Testis (tissue), 3 donors: ENCODE results near the gene GNA12. TPM values are rescaled to one million over a fixed set of nuclear protein-coding genes. Genes with fewer than 3 reads are reported as not detected.

Experiments used
- DNase-seq: peaks from one replicate; pipeline ENCODE4 v3.0.0-alpha.2; 2019
- H3K27ac ChIP-seq, 2 donors: fragments of 200-600 bp; sonication (generic); one replicate each; pipeline ENCODE4 v1.5.1; 2019
- H3K27me3 ChIP-seq: fragments of 200-600 bp; sonication (generic); one replicate; pipeline ENCODE4 v1.5.1; 2019
- H3K36me3 ChIP-seq: fragments of 200-600 bp; sonication (generic); one replicate; pipeline ENCODE4 v1.5.1; 2017; ENCODE audit warnings: low read depth; ENCODE audit errors: missing control alignments
- H3K4me1 ChIP-seq: fragments of 200-600 bp; sonication (generic); one replicate; pipeline ENCODE4 v1.5.1; 2019
- H3K4me3 ChIP-seq, 2 donors: fragments of 200-600 bp; sonication (generic); one replicate each; pipeline ENCODE4 v1.5.1; 2017 to 2019
- H3K9me3 ChIP-seq: fragments of 200-600 bp; sonication (generic); one replicate; pipeline ENCODE4 v1.5.1; 2017
- CTCF ChIP-seq, 3 experiments: fragments of 450-650 bp in 2 of 3; fragments of 200-600 bp in 1 of 3; sonication (generic) in 1 of 3; IDR thresholded peaks; one replicate each; pipeline ENCODE4 v1.5.1; 2016 to 2019; ENCODE audit warnings: antibody characterized with exemption in 3 of 3, mild to moderate bottlenecking in 2 of 3, moderate library complexity in 1 of 3
- POLR2A ChIP-seq: fragments of 450-650 bp; IDR thresholded peaks from one replicate; pipeline ENCODE4 v1.6.1; 2017; ENCODE audit warnings: antibody characterized with exemption, mild to moderate bottlenecking, moderate library complexity
- WGBS, 2 donors: methylation state at CpG; one replicate each; pipeline ENCODE4 v1.1.5; 2018; 5-methylcytosine and 5-hydroxymethylcytosine counted together
- intact Hi-C: fragments of 100-400 bp; cut with DNase I; formaldehyde crosslinking; loops from one replicate; pipeline ENCODE4 v1.15.1; 2023; ENCODE audit warnings: low total_unique reads
- polyA plus RNA-seq: library from polyadenylated mRNA; stranded (reverse); fragments of 350-450 nt; fragmentation: Illumina TruSeq; extraction: RNeasy Lipid Tissue Mini Kit (QIAGEN cat#74804); gene quantifications from one replicate; pipeline ENCODE4 v1.2.3, GENCODE V29; 2014; ENCODE audit warnings: low read depth, low replicate concordance; ENCODE audit not compliant: insufficient read depth
- total RNA-seq, 2 donors: library from RNA; depleted of rRNA; stranded (reverse); fragments of >200 nt; gene quantifications; one replicate each; pipeline ENCODE4 v1.2.3, GENCODE V29; 2016

The GNA12 gene
- total and polyA plus RNA-seq, 3 donors from 2014 or later = 50.0 to 69.6 (median 53.2) TPM

DNA sequence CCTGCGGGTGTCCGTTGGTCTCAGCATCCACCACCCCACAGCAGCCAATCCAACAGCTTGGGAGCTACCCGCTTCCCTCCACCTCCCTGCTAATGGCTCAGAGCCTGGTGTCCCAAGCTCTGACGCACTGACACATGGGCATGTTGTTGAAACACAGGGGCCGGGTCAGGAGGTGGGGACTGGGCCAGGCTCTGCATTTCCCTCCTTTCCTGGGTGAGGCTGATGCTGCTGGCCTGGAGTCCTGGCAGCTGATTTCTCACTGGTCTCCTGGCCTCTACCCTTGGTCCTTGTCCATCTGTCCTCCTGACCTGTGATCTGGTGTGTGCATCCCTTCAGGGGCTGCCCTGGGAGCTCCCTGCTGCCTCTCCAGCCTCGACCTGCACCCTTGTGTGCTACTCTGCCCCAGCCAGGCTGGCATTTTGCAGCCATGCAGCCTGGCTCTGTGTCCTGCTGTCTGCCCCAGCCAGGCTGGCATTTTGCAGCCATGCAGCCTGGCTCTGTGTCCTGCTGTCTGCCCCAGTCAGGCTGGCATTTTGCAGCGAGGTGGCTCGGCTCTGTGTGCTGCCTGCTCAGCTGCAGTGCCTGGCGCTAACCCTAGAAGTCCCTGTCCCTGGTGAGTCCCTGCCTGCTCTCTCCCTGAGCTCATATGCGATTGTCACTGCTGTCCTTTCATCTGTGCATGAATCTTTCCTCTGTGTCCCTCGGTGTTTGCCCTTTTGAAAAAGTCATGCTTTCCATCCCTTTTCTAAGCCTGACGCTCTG is 142.1 kb downstream of the GNA12 start:
- H3K4me1 ChIP-seq = no peaks in the 10 kb centered on the region
- H3K9me3 ChIP-seq = no peaks in the 10 kb centered on the region
- H3K27ac ChIP-seq = no peak overlapping the region
- intact Hi-C loops = no loop called here
- WGBS, 2 donors = 65 to 88% methylated on average over 7 to 12 of the region's 12 CpGs
- TF ChIP-seq POLR2A (no peak), CTCF (IDR thresholded peaks at IDR 0.05) (no peak)
- H3K36me3 ChIP-seq = no peaks in the 10 kb centered on the region
- H3K4me3 ChIP-seq = no peak overlapping the region
- DNase-seq = peak; percentile 49
- no peaks in the 10 kb centered on the region for H3K27me3 ChIP-seq

DNA sequence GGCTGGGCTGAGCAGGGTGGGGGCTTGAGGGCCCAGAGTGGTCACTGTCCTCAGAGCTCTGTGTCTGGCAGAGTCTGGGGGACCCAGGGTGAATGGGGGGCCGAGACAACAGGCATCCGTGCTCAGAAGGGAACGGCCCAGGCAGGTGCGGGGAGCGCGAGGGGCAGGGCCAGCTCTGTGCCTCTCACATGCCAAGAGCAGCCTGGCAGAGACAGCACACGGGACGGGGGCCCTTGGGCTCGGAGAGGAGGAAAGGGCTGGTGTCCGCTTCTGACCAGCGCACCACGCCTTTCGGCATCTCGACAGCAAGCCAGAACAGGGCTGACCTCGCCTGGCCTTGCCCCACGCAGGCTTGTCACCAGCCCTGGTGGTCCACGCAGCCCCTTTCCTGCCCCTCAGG is 142.7 kb downstream of the GNA12 start:
- no peaks in the 10 kb centered on the region for H3K27me3 ChIP-seq
- DNase-seq = no peak
- no peaks in the 10 kb centered on the region for H3K4me1 ChIP-seq
- TF ChIP-seq POLR2A (no peak), CTCF (IDR thresholded peaks at IDR 0.05) (no peak)
- H3K27ac ChIP-seq = no peak overlapping the region
- H3K4me3 ChIP-seq = no peak overlapping the region
- WGBS, 2 donors = 72 to 86% methylated on average over 4 to 17 of the region's 17 CpGs
- no peaks in the 10 kb centered on the region for H3K36me3 ChIP-seq
- no peaks in the 10 kb centered on the region for H3K9me3 ChIP-seq
- intact Hi-C loops = no loop called here

GRCh38 chr7:2700141-2700850 is 143.8 kb downstream of the GNA12 start:
- Histone ChIP-seq H3K4me3 (no peak overlapping the region), H3K9me3 (no peaks in the 10 kb centered on the region), H3K27ac (no peak overlapping the region), H3K27me3 (no peaks in the 10 kb centered on the region), H3K36me3 (no peaks in the 10 kb centered on the region), H3K4me1 (no peaks in the 10 kb centered on the region)
- TF ChIP-seq POLR2A = no peak
- no peak for TF ChIP-seq CTCF (IDR thresholded peaks at IDR 0.05)
- 84 to 92% methylated on average over 25 to 40 of the region's 40 CpGs for WGBS, 2 donors
- DNase-seq = no peak
- intact Hi-C loops = no loop called here

- H3K9me3 ChIP-seq = no peaks in the 10 kb centered on the region
- H3K27ac ChIP-seq = no peak overlapping the region
- H3K4me1 ChIP-seq = no peaks in the 10 kb centered on the region
- WGBS, 2 donors = 76 to 78% methylated on average over 13 to 15 of the region's 15 CpGs
- no peaks in the 10 kb centered on the region for H3K27me3 ChIP-seq
- no peak for DNase-seq
- H3K4me3 ChIP-seq = no peak overlapping the region
- TF ChIP-seq CTCF (IDR thresholded peaks at IDR 0.05) (no peak), POLR2A (no peak)
- intact Hi-C loops = no loop called here
- no peaks in the 10 kb centered on the region for H3K36me3 ChIP-seq
Measured at GRCh38 chr7:2699289-2699620, 144.9 kb downstream of the GNA12 start.
